ENCODE data around the gene TNPO1. TPM values are rescaled to one million over a fixed set of nuclear protein-coding genes. Genes with fewer than 3 reads are reported as not detected.
A peak's percentile ranks its signal among the peaks of the same experiment; 100 is the strongest.

TNPO1 gene
- polyA plus RNA-seq, 4 donors, result 23.7 to 69.3 (median 27.6) TPM

DNA sequence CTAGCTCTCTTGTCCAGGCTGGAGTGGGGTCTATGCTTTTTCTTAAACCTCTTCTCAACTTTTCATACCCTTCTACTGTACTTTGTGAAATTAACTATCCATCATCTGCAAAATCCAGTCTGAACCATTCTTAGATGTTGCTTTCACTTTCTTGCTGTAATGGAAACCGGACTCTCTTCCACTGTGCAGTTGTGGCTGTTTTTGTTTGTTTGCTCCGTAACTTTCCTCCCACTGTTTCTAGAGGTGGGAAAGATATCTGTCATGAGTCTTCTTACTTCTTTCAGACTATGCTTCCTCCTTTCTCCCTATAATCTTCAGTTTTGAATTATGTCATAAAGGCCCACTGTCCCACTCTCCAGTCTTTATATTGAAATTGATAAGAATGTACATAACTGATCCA is 6.5 kb downstream of the TNPO1 start:
- no peak overlapping the region for H3K4me3 ChIP-seq (ENCODE audit: low read depth in 1 of 3, low read length in 3 of 3)
- H3K9me3 ChIP-seq (ENCODE audit: control insufficient read depth in 2 of 2, insufficient read depth in 1 of 2, low read depth in 1 of 2, low read length in 1 of 2), result no peaks in the 10 kb centered on the region
- no peaks in the 10 kb centered on the region for H3K36me3 ChIP-seq (ENCODE audit: control insufficient read depth in 3 of 3, insufficient read depth in 2 of 3, low read depth in 1 of 3, low read length in 3 of 3)
- DNase-seq (no peak), FAIRE-seq (no peak)
- H3K27me3 ChIP-seq (ENCODE audit: control insufficient read depth in 3 of 3, insufficient read depth in 3 of 3, low read length in 3 of 3), result no peaks in the 10 kb centered on the region
- peaks cover 0 to 4% (median 2%) of the 10 kb centered on the region in 3 donors for H3K4me1 ChIP-seq (ENCODE audit: control insufficient read depth in 3 of 3, insufficient read depth in 2 of 3, low read depth in 1 of 3, low read length in 2 of 3)
- 61 to 97% (median 93%) methylated on average over 2 of the region's 2 CpGs for WGBS, 3 donors
- H3K27ac ChIP-seq (ENCODE audit: low read depth in 1 of 3, low read length in 2 of 3), result no peak overlapping the region

DNA sequence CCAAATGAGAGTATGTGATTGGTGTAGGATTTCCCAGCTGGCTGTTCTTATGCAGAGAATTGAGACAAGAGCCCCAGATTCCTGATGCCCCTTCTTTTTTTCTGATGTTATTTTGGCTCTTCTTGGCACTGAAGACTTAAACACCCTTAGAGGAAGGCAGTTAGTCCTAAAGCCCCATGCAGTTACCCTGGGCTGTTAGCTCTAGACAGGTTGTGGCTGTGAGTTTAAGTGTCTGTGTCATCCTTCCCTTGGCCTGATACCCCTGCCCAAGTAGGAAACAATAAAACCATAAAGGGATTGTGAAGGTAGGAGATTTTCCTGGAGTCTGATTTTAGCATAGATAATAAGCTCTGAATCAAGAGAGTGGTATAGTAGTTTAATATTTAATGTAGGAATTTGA is 13.2 kb downstream of the TNPO1 start:
- FAIRE-seq (no peak), DNase-seq (no peak)
- Histone ChIP-seq H3K9me3 (ENCODE audit: control insufficient read depth in 2 of 2, insufficient read depth in 1 of 2, low read depth in 1 of 2, low read length in 1 of 2) (no peaks in the 10 kb centered on the region), H3K36me3 (ENCODE audit: control insufficient read depth in 3 of 3, insufficient read depth in 2 of 3, low read depth in 1 of 3, low read length in 3 of 3) (no peaks in the 10 kb centered on the region), H3K4me1 (ENCODE audit: control insufficient read depth in 3 of 3, insufficient read depth in 2 of 3, low read depth in 1 of 3, low read length in 2 of 3) (no peaks in the 10 kb centered on the region), H3K4me3 (ENCODE audit: low read depth in 1 of 3, low read length in 3 of 3) (no peak overlapping the region), H3K27me3 (ENCODE audit: control insufficient read depth in 3 of 3, insufficient read depth in 3 of 3, low read length in 3 of 3) (no peaks in the 10 kb centered on the region), H3K27ac (ENCODE audit: low read depth in 1 of 3, low read length in 2 of 3) (no peak overlapping the region)

DNA sequence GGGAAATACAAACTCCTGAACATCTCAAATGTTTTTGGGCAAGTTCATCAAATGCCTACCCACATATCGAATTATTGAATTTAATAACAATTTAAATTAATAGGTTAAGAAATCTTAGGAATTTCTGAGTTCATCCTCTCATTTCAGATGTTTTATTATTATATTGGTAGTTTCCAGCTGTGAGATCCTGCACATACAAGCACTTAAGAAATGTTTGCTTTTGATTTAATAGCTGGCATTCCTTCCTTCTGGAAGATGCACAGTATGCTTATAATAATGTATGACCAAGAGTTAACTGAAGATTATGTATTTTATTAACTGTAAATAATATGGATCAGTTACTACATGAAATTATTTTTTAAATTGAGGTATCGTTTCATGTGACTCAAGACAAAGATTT is 13.9 kb downstream of the TNPO1 start:
- DNase-seq, result no peak
- no peak for FAIRE-seq

DNA sequence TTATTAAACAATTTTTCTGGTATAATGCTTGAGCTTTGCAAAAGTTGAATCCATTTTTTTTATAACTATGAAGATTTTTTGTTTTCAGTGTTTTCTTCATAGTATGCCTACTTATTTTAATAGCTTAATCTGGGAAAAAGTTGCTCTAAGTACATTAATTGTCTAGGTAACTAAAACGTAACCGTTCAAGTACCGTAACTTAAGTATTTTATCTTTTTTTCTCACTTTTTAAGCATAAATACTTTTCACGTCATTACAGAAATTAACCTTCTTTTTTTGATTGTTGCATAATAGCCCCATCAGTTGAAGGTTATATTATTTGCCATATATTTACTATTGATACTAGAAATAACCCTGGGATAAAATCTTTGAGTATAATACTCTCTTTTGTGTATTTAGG is 15.2 kb downstream of the TNPO1 start:
- DNase-seq (no peak), FAIRE-seq (no peak)
- no peak overlapping the region for H3K4me3 ChIP-seq (ENCODE audit: low read depth in 1 of 3, low read length in 3 of 3)
- H3K27me3 ChIP-seq (ENCODE audit: control insufficient read depth in 3 of 3, insufficient read depth in 3 of 3, low read length in 3 of 3), result no peaks in the 10 kb centered on the region
- no peaks in the 10 kb centered on the region for H3K9me3 ChIP-seq (ENCODE audit: control insufficient read depth in 2 of 2, insufficient read depth in 1 of 2, low read depth in 1 of 2, low read length in 1 of 2)
- no peaks in the 10 kb centered on the region for H3K4me1 ChIP-seq (ENCODE audit: control insufficient read depth in 3 of 3, insufficient read depth in 2 of 3, low read depth in 1 of 3, low read length in 2 of 3)
- 94 to 97% (median 96%) methylated on average over 4 of the region's 4 CpGs for WGBS, 3 donors
- no peak overlapping the region for H3K27ac ChIP-seq (ENCODE audit: low read depth in 1 of 3, low read length in 2 of 3)
- peaks cover 0 to 5% (median 0%) of the 10 kb centered on the region in 3 donors for H3K36me3 ChIP-seq (ENCODE audit: control insufficient read depth in 3 of 3, insufficient read depth in 2 of 3, low read depth in 1 of 3, low read length in 3 of 3)

More for the DNA sequence above, 13.9 kb downstream of the TNPO1 start:
- Histone ChIP-seq H3K4me3 (ENCODE audit: low read depth in 1 of 3, low read length in 3 of 3) (no peak overlapping the region), H3K27me3 (ENCODE audit: control insufficient read depth in 3 of 3, insufficient read depth in 3 of 3, low read length in 3 of 3) (no peaks in the 10 kb centered on the region), H3K27ac (ENCODE audit: low read depth in 1 of 3, low read length in 2 of 3) (no peak overlapping the region), H3K4me1 (ENCODE audit: control insufficient read depth in 3 of 3, insufficient read depth in 2 of 3, low read depth in 1 of 3, low read length in 2 of 3) (no peaks in the 10 kb centered on the region), H3K36me3 (ENCODE audit: control insufficient read depth in 3 of 3, insufficient read depth in 2 of 3, low read depth in 1 of 3, low read length in 3 of 3) (no peaks in the 10 kb centered on the region), H3K9me3 (ENCODE audit: control insufficient read depth in 2 of 2, insufficient read depth in 1 of 2, low read depth in 1 of 2, low read length in 1 of 2) (no peaks in the 10 kb centered on the region)
- 80 to 89% (median 86%) methylated on average over 2 of the region's 2 CpGs for WGBS, 3 donors

DNA sequence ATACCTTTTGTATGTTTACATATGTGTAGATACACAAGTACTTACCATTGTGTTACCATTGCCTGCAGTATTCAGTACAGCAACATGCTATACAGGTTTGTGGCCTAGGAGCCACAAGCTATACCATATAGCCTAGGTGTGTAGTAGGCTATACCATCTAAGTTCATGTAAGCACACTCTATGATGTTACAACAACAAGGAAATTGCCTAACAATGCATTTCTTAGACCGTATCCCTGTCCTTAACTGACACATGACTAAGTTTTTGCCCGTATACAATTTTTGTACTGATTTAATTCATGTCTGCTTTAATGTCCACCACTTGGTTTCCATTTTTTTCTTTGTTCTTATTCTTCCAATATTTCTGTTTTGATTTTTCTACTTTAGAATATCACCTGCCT is 18.5 kb downstream of the TNPO1 start:
- no peak overlapping the region for H3K27ac ChIP-seq (ENCODE audit: low read depth in 1 of 3, low read length in 2 of 3)
- no peak overlapping the region for H3K4me3 ChIP-seq (ENCODE audit: low read depth in 1 of 3, low read length in 3 of 3)
- no peak for DNase-seq
- no peaks in the 10 kb centered on the region for H3K4me1 ChIP-seq (ENCODE audit: control insufficient read depth in 3 of 3, insufficient read depth in 2 of 3, low read depth in 1 of 3, low read length in 2 of 3)
- H3K9me3 ChIP-seq (ENCODE audit: control insufficient read depth in 2 of 2, insufficient read depth in 1 of 2, low read depth in 1 of 2, low read length in 1 of 2), result no peaks in the 10 kb centered on the region
- 89 to 97% (median 90%) methylated on average over 2 of the region's 2 CpGs for WGBS, 3 donors
- H3K36me3 ChIP-seq (ENCODE audit: control insufficient read depth in 3 of 3, insufficient read depth in 2 of 3, low read depth in 1 of 3, low read length in 3 of 3), result peaks cover 0 to 5% (median 0%) of the 10 kb centered on the region in 3 donors
- H3K27me3 ChIP-seq (ENCODE audit: control insufficient read depth in 3 of 3, insufficient read depth in 3 of 3, low read length in 3 of 3), result no peaks in the 10 kb centered on the region
- FAIRE-seq, result no peak

DNA sequence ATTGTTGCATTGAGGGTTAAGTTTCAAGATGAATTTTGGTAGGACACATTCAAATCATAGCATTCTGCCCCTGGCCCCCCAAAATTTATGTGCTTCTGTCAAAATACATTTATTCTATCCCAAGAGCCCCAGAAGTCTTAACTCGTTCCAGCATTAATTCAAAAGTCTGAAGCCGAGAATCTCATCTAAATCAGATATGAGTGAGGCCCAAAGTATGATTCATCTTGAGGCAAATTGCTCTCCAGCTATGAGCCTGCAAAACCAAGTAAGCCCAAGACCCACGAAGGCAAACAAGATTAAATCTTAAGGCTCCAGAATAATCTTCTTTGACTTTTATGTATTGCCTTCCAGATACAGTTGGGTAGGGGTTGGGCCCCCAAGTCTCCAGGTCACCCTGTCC is 19.2 kb downstream of the TNPO1 start:
- Histone ChIP-seq H3K27ac (ENCODE audit: low read depth in 1 of 3, low read length in 2 of 3) (no peak overlapping the region), H3K36me3 (ENCODE audit: control insufficient read depth in 3 of 3, insufficient read depth in 2 of 3, low read depth in 1 of 3, low read length in 3 of 3) (peaks cover 0 to 5% (median 0%) of the 10 kb centered on the region in 3 donors), H3K4me1 (ENCODE audit: control insufficient read depth in 3 of 3, insufficient read depth in 2 of 3, low read depth in 1 of 3, low read length in 2 of 3) (no peaks in the 10 kb centered on the region), H3K4me3 (ENCODE audit: low read depth in 1 of 3, low read length in 3 of 3) (no peak overlapping the region), H3K27me3 (ENCODE audit: control insufficient read depth in 3 of 3, insufficient read depth in 3 of 3, low read length in 3 of 3) (no peaks in the 10 kb centered on the region), H3K9me3 (ENCODE audit: control insufficient read depth in 2 of 2, insufficient read depth in 1 of 2, low read depth in 1 of 2, low read length in 1 of 2) (no peaks in the 10 kb centered on the region)
- 78 to 82% (median 81%) methylated on average over 3 of the region's 3 CpGs for WGBS, 3 donors
- FAIRE-seq (no peak), DNase-seq (no peak)

DNA sequence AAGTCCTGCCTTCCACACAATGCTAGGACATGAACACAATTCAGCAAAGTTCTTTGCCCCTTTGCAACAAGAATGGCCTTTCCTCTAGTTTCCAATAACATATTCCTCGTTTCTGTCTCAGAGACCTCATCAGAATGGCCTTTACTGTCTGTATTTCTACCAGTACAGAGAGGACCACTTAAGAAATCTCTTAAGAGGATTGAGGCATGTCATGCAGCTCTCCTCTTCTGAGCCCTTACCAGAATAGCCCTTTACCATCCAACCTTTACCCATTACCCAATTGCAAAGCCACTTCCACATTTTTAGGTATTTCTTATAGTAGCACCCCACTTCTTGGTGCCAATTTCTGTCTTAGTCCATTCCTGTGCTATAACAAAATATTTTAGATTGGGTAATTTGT is 20.3 kb downstream of the TNPO1 start:
- 85 to 100% (median 95%) methylated on average over 1 of the region's 1 CpG for WGBS, 3 donors
- Histone ChIP-seq H3K27ac (ENCODE audit: low read depth in 1 of 3, low read length in 2 of 3) (no peak overlapping the region), H3K4me1 (ENCODE audit: control insufficient read depth in 3 of 3, insufficient read depth in 2 of 3, low read depth in 1 of 3, low read length in 2 of 3) (no peaks in the 10 kb centered on the region), H3K36me3 (ENCODE audit: control insufficient read depth in 3 of 3, insufficient read depth in 2 of 3, low read depth in 1 of 3, low read length in 3 of 3) (peaks cover 0 to 5% (median 0%) of the 10 kb centered on the region in 3 donors), H3K4me3 (ENCODE audit: low read depth in 1 of 3, low read length in 3 of 3) (no peak overlapping the region), H3K27me3 (ENCODE audit: control insufficient read depth in 3 of 3, insufficient read depth in 3 of 3, low read length in 3 of 3) (no peaks in the 10 kb centered on the region), H3K9me3 (ENCODE audit: control insufficient read depth in 2 of 2, insufficient read depth in 1 of 2, low read depth in 1 of 2, low read length in 1 of 2) (no peaks in the 10 kb centered on the region)
- no peak for DNase-seq
- FAIRE-seq, result no peak

DNA sequence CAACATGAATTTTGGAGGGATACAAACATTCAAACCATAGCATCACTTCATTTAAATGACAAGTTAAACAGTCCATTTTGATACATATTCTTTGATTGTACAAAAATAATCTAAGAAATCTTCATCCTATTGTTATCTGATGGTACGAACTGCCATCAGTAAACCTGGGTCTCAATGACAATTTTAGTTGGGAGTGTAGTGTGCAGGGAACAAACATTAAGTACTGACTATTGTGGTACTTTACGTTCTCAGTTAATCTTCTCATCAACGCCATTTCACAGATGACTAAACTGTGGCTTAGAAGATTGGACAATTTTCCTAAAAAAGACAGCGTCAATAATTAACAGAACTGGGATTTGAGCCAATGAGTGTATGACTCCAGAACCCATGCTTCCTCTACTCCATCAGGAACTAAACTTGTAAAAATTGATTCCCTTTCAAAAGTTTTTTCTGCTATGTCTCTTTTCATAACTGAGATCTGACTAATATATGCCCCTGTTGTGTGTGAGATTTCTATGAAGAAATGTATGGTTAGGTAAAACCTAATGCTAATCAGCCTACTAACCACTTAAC is 21.1 kb downstream of the TNPO1 start:
- no peaks in the 10 kb centered on the region for H3K9me3 ChIP-seq (ENCODE audit: control insufficient read depth in 2 of 2, insufficient read depth in 1 of 2, low read depth in 1 of 2, low read length in 1 of 2)
- H3K27ac ChIP-seq (ENCODE audit: low read depth in 1 of 3, low read length in 2 of 3), result no peak overlapping the region
- no peaks in the 10 kb centered on the region for H3K4me1 ChIP-seq (ENCODE audit: control insufficient read depth in 3 of 3, insufficient read depth in 2 of 3, low read depth in 1 of 3, low read length in 2 of 3)
- DNase-seq, result peak in 1 of 2 donors; percentile 14
- FAIRE-seq, result no peak
- WGBS, 3 donors, result 21 to 61% (median 43%) methylated on average over 4 of the region's 4 CpGs
- no peaks in the 10 kb centered on the region for H3K27me3 ChIP-seq (ENCODE audit: control insufficient read depth in 3 of 3, insufficient read depth in 3 of 3, low read length in 3 of 3)
- no peak overlapping the region for H3K4me3 ChIP-seq (ENCODE audit: low read depth in 1 of 3, low read length in 3 of 3)
- H3K36me3 ChIP-seq (ENCODE audit: control insufficient read depth in 3 of 3, insufficient read depth in 2 of 3, low read depth in 1 of 3, low read length in 3 of 3), result peaks cover 0 to 5% (median 0%) of the 10 kb centered on the region in 3 donors

DNA sequence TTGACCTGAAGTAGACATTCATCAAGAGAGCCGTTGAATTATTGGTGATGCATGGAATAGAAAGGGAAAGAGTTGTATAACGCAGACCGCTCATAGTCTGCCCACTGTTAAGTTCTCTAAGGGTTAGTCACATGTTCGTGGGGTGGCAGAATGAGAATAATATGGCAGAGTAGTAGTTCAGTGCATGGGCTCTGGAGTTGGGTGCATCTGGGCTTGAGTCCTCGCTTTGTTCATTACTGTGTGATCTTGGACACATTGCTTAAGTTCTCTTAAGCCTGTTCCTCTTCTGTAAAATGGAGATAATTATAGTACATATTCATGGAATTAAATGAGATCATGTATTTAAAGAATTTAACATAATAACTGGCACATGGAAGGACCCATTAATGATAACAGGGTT is 23.6 kb downstream of the TNPO1 start:
- H3K27me3 ChIP-seq (ENCODE audit: control insufficient read depth in 3 of 3, insufficient read depth in 3 of 3, low read length in 3 of 3), result no peaks in the 10 kb centered on the region
- no peak overlapping the region for H3K4me3 ChIP-seq (ENCODE audit: low read depth in 1 of 3, low read length in 3 of 3)
- H3K27ac ChIP-seq (ENCODE audit: low read depth in 1 of 3, low read length in 2 of 3), result no peak overlapping the region
- peaks cover 0 to 5% (median 0%) of the 10 kb centered on the region in 3 donors for H3K36me3 ChIP-seq (ENCODE audit: control insufficient read depth in 3 of 3, insufficient read depth in 2 of 3, low read depth in 1 of 3, low read length in 3 of 3)
- no peaks in the 10 kb centered on the region for H3K9me3 ChIP-seq (ENCODE audit: control insufficient read depth in 2 of 2, insufficient read depth in 1 of 2, low read depth in 1 of 2, low read length in 1 of 2)
- WGBS, 3 donors, result 50 to 78% (median 58%) methylated on average over 5 of the region's 5 CpGs
- peaks cover 0 to 2% (median 0%) of the 10 kb centered on the region in 3 donors for H3K4me1 ChIP-seq (ENCODE audit: control insufficient read depth in 3 of 3, insufficient read depth in 2 of 3, low read depth in 1 of 3, low read length in 2 of 3)
- DNase-seq (no peak), FAIRE-seq (no peak)

All from small intestine (tissue), 7 donors.